Stimulated activated CD8-positive, alpha-beta memory T cell treated with anti-CD3 and anti-CD28 coated beads, Interleukin-7, amount 100 ng/mL, for 1 hour (primary cell): ENCODE measurements around the gene CARNS1.

Source experiments
- DNase-seq, 2 donors: peaks; one replicate each; pipeline ENCODE4 v3.0.0-alpha.2; 2020; ENCODE audit warnings: low read depth in 2 of 2

The CARNS1 gene

GRCh38 chr11:67415501-67416304, at the start of gene CARNS1:
CARNS1 (plus strand) TSS chr11:67415678; CDS start chr11:67416200, 522 bp downstream.
- DNase-seq: no peak

- no peak for DNase-seq
Observed at GRCh38 chr11:67365736-67366444, 49.6 kb upstream of the CARNS1 start.

- DNase-seq: no peak
Observed at GRCh38 chr11:67366546-67366945, 48.9 kb upstream of the CARNS1 start.

- no peak for DNase-seq
Observed at GRCh38 chr11:67366961-67367760, 48.3 kb upstream of the CARNS1 start.

GRCh38 chr11:67367761-67368227, 47.7 kb upstream of the CARNS1 start:
- no peak for DNase-seq

GRCh38 chr11:67368621-67369020, 46.9 kb upstream of the CARNS1 start:
- DNase-seq: no peak

GRCh38 chr11:67369275-67369674, 46.2 kb upstream of the CARNS1 start:
- DNase-seq: no peak

- DNase-seq: no peak
Observed at GRCh38 chr11:67369801-67370284, 45.6 kb upstream of the CARNS1 start.

- DNase-seq: no peak
Observed at GRCh38 chr11:67370351-67371076, 45.0 kb upstream of the CARNS1 start.

- DNase-seq: no peak
Observed at GRCh38 chr11:67371189-67371910, 44.1 kb upstream of the CARNS1 start.

GRCh38 chr11:67371911-67372320, 43.6 kb upstream of the CARNS1 start:
- DNase-seq: no peak

- no peak for DNase-seq
Observed at GRCh38 chr11:67372321-67372992, 43.0 kb upstream of the CARNS1 start.

GRCh38 chr11:67372993-67373647, 42.4 kb upstream of the CARNS1 start, which contains the start of gene CLCF1:
CLCF1 (minus strand) TSS chr11:67373598; CDS start chr11:67373539, 59 bp downstream.
- no peak for DNase-seq

- DNase-seq: peak; percentile 48 to 51
Observed at GRCh38 chr11:67373648-67374570, 41.6 kb upstream of the CARNS1 start.

GRCh38 chr11:67374571-67375281, 40.8 kb upstream of the CARNS1 start:
- no peak for DNase-seq

GRCh38 chr11:67375320-67376055, 40.0 kb upstream of the CARNS1 start:
- DNase-seq: no peak
